ENCODE measurements around the gene SEC61B. TPM values are rescaled to one million over a fixed set of nuclear protein-coding genes. Genes with fewer than 3 reads are reported as not detected.

SEC61B gene
- total RNA-seq (2014; rRNA removed; shearing (Covaris generic)) = 180 and 223 TPM in 2 replicates

DNA sequence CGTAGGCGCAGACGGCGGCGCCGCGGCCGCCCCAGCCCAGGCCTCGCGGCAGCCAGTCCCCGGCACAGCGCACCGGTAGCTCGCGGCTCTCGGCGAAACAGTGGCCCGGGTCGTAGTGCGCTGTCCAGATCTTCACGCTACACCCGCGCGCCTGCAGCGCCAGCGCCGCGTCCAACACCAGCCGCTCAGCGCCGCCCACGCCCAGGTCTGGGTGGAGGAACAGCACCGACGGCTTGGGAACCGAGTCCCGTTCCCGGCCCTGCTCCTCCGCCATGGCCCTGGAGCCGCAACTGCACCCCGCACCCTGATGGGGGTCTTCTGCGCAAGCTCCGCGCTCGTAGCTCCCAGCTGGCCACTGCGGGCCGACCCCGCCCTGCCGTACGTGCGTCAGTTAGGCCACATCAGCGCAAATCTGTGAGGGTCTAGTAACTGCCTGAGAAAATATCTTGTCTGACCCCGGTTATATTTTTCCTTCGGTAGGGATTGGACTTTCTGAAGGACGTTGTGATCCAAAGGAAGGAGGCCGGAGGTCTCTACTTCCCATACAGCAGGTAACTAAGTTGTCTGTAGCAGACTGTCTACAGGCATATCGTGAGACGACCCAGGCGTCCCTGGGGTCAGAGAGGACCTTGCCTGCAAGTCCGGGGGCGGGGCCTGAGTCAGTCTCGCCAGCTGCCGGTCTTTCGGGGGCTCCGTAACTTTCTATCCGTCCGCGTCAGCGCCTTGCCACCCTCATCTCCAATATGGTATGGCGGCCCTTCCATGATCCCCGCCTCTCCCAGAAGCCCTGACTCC, at the start of gene SEC61B, which contains the start of gene ALG2:
Gene SEC61B (plus strand): TSS at position 662 of the 795 bp plus-strand sequence. CDS start 82 bp downstream, at position 744.
Gene ALG2 (minus strand): TSS at position 322 of the 795 bp plus-strand sequence. CDS start 48 bp downstream, at position 274.
- peak; percentile 91 for DNase-seq (ENCODE audit: low spot score)

DNA sequence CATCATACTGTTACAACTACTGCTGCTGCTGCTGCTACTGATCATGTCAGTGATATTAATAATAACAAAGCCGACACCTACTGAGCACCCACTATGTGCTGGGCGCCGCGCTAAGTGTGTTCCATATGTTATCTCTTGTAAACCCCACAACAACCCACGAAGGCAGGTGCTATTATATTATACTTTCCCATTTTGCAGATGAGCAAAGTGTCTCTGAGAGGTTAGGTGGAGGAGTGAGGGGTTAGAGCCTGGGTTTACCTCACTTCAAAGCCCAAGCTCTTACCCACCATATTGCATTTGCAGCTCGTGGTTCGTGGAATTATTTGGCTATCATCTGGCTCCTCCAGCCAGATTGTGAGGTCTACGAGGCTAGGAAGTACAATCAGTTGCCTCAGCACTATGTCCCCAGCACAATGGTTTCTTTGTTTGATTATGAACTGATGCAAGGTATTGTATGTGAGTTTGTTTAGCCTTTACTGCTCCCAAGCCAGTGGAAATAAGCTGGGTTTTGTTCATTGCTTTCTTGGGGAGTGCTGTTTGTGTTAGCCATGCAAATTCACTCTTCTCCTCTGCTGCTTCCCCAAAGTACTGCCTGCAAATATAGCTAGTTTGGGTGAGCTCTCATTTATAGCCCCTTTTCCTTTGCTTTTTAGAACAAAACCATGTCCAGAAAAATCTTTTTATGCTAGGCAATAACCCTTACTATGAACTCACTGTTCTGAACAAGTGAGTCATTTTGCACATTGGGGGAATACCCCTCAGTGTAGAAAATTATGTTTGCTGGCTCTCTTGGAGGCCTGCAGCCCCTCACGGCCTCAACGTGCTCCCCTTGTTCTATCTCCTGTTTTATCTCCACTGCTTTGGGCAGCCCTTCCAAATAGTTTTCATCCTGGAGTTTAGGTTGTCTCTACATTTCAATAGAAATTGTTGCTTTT, 48.2 kb upstream of the SEC61B start:
- no peak for DNase-seq (ENCODE audit: low spot score)

DNA sequence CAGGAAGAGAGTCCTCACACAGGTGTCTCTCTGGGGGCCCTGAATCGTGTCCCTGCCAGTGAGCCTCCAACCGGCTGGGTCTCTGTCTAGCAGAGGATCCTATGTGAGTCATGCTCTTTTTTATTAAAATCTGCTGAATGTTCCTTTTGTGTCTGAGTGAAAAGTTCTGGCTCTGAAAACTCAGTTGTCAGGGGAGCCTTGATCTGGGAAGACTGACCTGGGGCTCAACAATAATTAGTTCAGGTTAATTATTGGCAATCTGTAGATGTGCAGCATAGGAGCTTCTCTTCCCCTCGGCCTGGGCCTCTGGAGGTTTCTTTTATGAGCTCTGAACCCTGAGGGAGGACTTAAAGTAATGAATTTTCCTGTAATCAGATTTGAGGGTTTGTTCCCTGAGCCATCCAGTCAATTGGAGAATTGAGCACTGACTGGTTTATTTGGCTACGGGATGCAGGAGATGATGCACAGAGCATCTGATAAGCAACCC, 45.5 kb upstream of the SEC61B start:
- no peak for DNase-seq (ENCODE audit: low spot score)

DNA sequence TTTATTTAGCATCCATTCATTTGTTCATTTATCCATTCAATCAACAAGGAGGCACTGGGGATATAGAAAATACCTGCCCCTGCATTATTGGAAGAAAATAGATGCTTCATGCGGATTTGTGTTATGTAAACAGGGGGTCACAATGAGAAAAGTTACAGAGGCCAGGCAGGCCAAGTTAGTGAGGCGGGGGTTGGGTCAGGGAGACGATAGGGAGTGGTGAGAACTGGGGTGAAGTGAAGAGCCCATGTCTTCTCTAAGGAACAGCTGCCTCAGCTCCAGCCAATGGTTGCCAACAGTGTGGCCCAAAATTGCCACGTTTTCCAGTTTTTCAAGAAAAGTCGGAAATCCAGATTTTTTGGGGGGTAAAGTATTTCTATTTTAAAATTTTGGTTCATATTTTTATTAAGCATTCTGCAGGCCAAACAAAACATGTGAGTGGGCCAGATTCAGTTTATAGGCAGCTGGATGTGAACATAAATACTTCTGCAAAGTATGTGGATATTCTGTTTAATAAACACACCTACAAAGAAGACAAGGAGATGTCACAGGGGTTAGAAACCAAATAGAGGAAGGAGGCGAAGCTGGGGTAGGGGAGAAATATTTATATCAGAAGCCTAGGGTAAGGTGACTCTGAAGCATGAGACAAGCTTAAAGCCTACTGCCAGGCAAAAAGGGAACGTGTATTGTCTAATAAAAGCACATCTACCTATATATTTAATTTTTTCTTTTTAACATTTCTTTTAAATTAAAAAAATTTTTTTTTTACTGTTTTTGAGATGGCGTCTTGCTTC, 44.3 kb upstream of the SEC61B start:
- DNase-seq (ENCODE audit: low spot score) = no peak

GRCh38 chr9:99178912-99179872, 42.9 kb upstream of the SEC61B start:
- DNase-seq (ENCODE audit: low spot score) = no peak

DNA sequence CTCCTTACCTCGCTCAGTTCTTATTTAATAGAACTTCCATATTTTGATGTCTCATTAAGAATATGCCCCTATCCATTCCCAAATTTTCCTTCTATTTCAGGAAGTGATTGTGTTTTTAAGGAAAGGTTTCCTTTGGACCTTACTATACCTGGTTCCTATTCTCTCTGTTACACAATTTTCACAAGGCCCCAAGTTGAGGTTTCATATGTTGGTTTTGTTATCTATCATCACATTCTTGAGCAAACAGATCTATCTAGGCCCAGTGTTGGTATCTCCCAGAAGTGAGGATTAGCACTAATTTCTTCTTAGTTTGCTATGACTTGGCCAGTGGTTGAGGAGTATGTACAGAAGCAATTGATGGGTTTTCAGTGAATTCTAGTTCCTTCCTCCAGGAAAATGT, 41.9 kb upstream of the SEC61B start:
- no peak for DNase-seq (ENCODE audit: low spot score)

GRCh38 chr9:99180662-99181061, 41.4 kb upstream of the SEC61B start:
- no peak for DNase-seq (ENCODE audit: low spot score)

DNA sequence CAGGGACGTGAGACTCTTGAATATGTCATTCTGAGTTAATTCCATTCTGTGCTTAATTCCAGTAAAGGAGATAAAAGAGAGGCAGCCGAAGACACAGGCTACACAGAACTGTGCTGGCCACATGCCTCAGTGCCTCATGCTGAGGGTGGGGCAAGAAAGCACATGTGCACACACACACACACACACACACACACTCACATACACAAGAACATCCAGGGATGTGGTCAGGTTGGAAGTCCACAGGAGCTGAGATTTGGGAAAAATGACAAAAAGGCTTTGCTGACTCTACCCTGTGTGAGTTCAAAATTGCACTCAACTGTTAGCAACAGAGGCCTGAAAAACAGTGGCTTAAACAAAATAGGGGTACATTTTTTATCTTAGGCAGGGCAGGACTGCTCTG, 40.9 kb upstream of the SEC61B start:
- DNase-seq (ENCODE audit: low spot score) = no peak

DNA sequence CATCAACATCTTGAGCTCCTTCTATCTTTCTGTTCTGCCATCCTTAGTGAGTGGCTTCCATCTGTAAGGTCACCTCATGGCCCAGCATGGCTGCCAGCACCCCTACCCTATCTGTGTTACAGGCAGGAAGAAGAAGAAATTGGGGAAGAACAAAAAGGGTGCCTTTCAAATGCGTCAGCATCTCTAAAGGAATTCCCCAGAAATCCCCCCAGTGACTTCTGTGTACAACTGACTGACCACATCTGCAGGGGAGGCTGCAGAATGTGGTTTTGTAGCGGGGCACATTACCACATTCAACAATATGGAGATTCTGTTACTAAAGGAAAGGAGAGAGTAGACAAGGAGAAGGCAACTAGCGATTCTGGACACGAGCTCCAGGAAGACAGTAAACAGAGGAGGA, 40.5 kb upstream of the SEC61B start:
- peak; percentile 65 for DNase-seq (ENCODE audit: low spot score)

- no peak for DNase-seq (ENCODE audit: low spot score)
Observed at GRCh38 chr9:99182356-99182755, 39.7 kb upstream of the SEC61B start.

DNA sequence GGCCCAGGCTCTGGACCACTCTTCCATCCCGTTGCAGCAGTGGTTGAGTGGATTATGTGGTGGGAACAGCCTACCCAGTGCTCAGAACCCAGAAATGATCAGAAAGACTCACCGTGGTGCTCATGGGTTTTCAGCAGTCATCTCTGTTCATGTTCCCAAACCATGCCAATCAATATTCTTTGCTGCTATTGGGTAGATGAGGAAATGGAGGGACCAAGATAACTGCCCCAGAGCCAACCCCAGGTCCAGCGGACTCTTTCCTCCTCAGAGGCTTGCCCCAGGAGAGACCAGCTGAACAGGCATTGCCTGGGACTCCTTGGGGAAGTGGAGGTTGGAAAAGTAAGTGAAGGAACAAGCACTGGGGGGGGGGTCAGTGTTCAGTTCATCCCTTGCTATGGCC, 38.5 kb upstream of the SEC61B start:
- no peak for DNase-seq (ENCODE audit: low spot score)

DNA sequence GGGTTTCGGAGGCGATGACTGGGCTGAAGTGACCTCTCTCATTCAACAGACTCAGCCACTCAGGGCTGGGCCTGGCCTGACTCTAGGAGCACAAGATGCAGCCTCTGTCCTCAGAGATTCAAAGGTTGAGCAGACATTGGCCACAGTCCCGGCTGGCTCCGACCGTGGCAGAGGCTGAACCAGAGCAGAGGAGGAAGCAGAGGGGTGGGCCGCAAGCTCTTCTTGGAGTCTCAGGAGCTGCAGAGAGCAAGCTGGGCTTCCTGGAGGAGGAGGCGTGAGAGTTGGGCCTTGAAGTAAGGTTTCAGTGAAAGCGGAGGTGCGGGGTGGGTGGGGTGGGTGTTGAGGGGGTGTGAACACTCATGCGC, 38.0 kb upstream of the SEC61B start:
- DNase-seq (ENCODE audit: low spot score) = no peak

- DNase-seq (ENCODE audit: low spot score) = peak; percentile 93
Observed at GRCh38 chr9:99184475-99185347, 37.4 kb upstream of the SEC61B start.

DNA sequence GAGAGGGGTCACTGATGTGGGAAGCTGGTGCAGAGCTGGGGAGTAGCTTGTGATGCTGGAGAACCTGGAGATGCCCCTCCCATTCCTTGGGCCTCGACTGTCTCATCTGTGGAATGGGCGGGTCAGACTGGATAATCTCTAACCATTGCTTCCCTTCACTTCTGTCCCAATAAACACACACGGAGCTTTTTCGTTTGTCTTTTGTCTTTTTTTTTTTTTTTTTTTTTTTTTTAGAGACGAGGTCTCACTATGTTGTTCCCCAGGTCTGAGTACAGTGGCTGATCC, 36.8 kb upstream of the SEC61B start:
- DNase-seq (ENCODE audit: low spot score) = no peak

- no peak for DNase-seq (ENCODE audit: low spot score)
Observed at GRCh38 chr9:99185934-99186333, 36.1 kb upstream of the SEC61B start.

DNA sequence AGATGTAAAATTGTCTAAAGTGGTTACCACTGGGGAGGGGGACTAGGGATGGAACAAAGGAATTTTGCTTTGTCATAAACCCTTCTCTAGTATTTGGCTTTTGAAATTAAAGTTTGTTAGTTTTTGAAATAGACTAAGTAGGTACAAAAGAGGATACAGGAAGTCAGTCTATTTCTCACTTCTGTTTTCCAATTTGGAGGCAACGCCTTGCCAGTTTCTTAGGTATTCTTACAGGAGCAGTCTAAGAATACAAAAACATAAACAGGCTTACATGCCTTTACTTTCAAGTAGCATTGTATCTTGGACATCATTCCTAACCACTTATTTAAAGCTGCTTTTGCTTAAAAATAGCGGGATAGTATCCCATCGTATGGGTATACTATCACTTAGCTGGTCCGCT, 34.8 kb upstream of the SEC61B start:
- DNase-seq (ENCODE audit: low spot score) = no peak

DNA sequence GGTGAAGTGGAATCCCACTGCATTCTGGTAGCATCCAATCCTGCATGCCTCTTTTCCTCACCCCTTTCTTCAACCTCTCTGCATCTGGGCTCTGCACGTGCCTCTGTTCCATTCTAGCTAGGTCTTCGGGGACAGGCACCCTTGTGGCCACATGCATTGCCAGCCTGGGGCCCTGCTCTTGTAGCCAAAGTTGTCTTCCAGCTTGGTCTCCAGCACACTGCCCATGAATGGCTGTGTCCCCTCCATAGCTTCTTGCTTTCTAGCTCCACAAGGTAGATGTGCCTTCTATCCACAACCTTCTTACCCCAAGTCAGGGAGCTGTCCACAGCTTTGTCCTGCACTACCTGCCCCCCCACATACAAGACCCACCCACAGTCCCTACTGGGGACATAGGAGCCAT, 32.9 kb upstream of the SEC61B start:
- DNase-seq (ENCODE audit: low spot score) = no peak

GRCh38 chr9:99189887-99190596, 32.0 kb upstream of the SEC61B start:
- DNase-seq (ENCODE audit: low spot score) = no peak
